Fibroblast of mammary gland (primary cell): ENCODE results near the gene CDHR3.

Experiments used
- DNase-seq: peaks from one replicate; pipeline ENCODE4 v3.0.0-alpha.2; 2010; ENCODE audit warnings: low read depth
- H3K4me3 ChIP-seq: 2 replicates; pipeline ENCODE4 v1.5.1; 2011; ENCODE audit warnings: low read depth, mild to moderate bottlenecking, low read length, moderate library complexity; ENCODE audit not compliant: control insufficient read depth
- TF ChIP-seq, protein P1 (sequence below): conservative IDR thresholded peaks from 2 replicates; pipeline ENCODE4 v1.5.1; 2011; ENCODE audit warnings: low read depth, low read length, inconsistent platforms; ENCODE audit not compliant: control insufficient read depth, insufficient read depth

Gene CDHR3

DNA sequence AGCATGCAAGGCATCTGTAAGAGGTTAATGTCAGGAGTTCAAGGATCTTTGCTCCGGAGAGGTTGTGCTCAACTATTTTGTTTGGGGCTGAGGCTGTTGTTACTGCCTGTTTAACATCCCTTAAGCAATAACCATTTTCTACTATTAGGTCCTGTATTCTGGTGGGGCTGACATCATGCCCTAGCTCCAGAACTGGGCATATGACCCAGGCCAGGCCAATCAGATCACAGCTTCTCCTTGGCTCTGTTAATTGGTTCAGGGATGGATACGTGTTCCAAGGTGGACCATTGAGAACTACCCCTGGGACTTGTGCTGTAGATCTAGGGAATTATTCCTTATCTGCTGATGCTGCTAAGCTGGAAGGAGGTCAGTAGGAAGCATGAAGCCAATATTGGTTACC, 82.1 kb downstream of the CDHR3 start:
- TF ChIP-seq, protein P1, sequence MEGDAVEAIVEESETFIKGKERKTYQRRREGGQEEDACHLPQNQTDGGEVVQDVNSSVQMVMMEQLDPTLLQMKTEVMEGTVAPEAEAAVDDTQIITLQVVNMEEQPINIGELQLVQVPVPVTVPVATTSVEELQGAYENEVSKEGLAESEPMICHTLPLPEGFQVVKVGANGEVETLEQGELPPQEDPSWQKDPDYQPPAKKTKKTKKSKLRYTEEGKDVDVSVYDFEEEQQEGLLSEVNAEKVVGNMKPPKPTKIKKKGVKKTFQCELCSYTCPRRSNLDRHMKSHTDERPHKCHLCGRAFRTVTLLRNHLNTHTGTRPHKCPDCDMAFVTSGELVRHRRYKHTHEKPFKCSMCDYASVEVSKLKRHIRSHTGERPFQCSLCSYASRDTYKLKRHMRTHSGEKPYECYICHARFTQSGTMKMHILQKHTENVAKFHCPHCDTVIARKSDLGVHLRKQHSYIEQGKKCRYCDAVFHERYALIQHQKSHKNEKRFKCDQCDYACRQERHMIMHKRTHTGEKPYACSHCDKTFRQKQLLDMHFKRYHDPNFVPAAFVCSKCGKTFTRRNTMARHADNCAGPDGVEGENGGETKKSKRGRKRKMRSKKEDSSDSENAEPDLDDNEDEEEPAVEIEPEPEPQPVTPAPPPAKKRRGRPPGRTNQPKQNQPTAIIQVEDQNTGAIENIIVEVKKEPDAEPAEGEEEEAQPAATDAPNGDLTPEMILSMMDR, result no peak
- no peak overlapping the region for H3K4me3 ChIP-seq
- DNase-seq, result peak; percentile 19

DNA sequence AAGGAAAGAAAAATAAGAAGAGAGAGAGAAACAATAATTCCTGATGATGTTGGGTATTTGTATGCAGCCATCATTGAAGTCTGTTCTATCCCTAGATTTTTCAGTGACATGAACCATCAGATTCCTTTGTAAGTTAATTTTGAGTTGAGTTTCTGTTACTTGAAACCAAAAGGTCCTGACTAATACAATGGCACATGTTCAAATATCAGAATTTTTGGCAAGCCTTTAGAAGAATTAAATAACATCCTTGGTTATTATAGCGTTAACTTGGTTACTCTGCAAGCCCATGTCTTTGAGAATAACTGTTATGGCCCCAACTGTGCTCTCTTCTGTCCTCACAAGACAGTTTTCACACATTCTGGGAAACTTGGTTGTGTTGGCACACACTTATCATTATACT, 82.5 kb downstream of the CDHR3 start:
- TF ChIP-seq, protein P1, result no peak
- peak; percentile 66 for DNase-seq
- no peak overlapping the region for H3K4me3 ChIP-seq

DNA sequence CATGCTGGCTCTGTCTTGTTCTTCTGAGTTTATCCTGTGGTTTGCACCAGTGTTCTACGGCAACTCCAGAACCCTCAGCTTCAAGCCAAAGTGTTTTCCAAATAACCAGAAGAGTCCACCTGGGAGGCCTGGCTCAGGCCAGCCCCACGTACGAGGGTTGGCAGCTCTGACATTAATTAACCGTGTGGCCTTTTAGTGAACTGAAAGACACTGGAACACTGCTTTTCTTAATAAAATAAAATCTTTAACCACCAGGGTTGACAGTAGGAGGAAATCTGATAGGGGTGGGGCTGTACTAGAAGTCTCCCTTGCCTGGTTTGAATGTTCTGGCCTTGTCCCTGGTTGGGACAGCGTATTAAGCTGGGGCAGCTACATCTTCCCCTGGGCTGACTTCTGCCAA, 84.1 kb downstream of the CDHR3 start:
- TF ChIP-seq, protein P1, result no peak
- no peak for DNase-seq

DNA sequence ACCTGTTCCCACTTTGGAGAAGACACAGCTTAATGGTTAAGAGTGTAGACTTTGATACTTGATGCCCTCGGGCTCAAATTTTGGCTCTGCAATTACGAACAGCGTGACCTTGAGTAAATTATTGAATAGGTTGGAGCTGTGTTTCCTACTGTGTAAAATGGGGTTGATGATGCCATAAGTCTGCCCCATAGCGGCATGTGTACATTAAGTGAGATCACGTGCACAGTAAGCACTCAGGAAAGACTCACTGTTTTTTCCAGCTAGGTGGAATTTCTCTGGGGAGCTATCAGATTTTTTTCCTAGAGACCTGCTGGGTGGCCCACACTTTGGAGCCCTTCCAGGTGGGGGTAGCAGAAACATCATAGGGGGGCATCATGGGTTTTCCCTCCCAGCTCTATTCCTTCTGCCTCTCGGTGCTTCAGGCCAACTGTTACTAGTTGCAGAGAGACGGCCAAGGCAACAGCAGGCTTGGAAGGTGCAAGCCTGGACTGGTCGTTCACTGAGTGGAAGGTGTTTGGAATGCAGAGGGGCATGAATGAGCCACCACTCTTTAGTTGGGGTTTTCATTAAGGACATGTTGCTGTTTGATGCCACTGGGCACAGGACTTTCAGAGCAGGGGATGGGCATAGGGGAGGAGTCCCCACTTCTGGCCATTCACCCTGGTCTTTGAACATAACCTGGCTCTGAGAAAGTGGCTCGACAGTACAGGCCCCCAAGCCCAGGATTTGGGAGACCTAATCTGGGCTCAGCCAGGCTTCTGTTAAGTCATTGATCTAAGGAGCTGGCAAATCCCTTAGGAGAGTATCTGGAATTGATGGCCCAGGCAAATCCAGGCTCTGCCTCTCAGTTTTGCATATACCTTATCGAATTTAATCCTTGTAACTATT, 85.0 kb downstream of the CDHR3 start:
- no peak overlapping the region for H3K4me3 ChIP-seq
- no peak for DNase-seq
- TF ChIP-seq, protein P1, result no peak

More for the DNA sequence above, 84.1 kb downstream of the CDHR3 start:
- no peak overlapping the region for H3K4me3 ChIP-seq

DNA sequence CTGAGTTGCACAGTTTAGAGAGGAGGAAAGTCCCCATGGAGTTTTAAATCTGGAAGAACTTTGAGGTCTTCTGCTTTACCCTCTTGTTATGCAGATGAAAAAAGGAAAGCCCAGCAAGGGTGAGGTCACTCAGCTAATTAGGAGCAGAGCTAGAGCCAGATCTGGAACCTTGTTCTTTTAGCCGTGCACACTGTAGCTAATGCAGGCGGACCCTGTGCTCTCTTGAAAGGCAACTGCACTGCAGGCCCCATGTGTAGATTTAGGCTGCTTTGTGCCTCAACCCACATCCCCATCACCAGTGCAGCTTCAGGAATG, 85.6 kb downstream of the CDHR3 start:
- DNase-seq, result no peak
- H3K4me3 ChIP-seq, result no peak overlapping the region
- TF ChIP-seq, protein P1, result no peak

DNA sequence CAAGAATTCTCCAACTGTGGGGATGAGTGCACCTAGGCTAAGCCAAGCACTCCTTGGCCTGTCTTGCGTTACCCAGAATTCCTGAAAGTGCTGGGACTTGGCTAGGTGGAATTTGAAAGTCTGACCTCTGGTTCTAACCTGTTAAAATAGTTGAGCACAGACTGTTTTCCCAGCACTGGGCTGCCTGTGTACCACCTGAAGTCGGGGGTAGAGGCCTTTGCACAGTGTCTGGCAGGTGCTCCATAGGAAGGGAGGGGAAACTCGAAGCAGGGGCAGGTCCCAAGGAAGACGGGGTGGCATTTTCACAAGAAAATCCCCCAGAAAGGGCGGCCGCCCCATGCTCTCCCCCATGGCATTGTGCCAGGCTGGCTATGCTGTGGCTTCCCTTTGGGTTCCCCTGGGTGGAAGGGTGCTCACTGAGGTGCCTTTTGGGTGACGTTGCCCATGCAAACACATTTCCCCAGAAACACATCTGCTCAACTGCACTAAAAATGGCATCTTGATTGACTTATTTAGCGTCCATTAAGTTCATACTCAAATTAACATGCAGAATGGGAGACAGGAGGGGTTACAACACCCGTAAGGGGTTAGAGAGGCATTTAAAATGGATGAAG, 86.2 kb downstream of the CDHR3 start:
- no peak overlapping the region for H3K4me3 ChIP-seq
- no peak for DNase-seq
- TF ChIP-seq, protein P1, result no peak
